ENCODE measurements around the gene PYGB.

PYGB gene

DNA sequence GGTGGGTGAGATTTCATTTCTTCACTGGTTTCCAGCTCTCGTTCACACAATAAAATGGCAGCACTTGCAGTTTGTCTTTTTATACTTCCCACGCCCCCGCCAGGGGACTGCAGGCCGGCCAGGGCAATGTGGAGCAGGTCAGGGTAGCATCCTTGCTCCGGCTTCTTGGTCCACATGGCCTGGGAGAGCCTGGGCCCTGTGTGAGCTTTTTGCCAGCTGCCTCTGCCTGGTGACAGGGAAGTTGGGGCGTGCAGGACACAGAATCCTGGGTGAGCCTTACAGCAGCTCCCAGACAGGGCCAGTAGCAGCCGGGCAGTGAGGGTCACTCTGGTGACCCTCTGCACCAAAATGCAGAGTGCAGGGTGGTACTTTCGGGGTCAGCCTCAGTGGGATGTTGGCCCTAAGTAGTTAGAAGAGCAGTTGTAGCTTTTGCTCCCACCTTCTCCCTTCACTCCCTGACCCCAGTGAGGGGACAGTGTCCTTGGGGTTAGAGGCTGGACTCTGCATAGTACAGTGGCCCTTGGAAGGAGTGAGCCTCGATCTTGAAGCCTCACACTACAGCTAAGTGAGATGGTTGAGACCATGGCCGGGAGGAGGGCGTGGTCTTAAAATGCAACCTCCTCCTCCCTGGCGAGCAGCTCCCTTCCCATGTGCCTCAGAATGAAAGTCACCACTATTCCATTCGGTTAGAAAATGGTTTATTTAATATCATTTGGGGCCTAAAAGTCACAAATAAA lies 23.8 kb downstream of the PYGB start:
- no peak for DNase-seq (ENCODE audit: low read depth, low spot score)

DNA sequence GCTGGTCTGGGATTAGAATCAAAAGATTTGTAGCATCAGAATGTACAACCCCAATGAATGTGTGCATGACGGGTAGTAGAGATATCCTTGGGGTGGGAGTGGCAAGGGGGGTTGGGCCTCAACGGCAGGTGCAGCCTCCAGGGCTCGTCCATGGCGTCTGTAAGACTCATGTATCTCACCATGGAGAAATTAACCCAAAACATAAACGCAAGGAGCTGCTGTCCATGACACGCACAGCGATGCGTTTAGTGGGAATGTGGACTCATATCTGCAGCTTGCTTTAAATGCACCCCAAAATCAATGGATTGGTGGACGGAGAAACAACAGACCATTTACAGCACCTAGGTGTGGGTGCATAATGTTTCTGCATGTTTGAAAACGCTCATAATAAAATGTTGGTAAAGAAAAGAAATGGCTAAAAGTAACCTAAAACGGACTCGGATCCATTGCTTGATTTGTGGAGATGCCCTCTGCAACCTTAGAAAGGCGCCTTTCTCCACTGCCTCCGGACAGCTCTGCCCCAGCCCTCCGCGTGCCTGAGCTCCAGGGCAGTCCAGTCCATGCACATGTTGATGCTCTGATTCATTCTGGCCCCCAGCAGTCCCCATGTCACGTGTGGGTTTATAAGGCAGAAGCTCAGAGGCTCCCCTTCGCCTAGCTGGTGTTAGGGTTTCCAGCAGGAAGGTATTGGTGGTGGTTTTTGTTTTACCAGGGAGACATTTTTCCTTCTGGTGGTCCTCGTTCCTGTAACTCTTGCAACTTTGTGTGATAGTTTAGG lies 24.5 kb downstream of the PYGB start:
- no peak for DNase-seq (ENCODE audit: low read depth, low spot score)

GRCh38 chr20:25273046-25273445 lies 25.2 kb downstream of the PYGB start:
- DNase-seq (ENCODE audit: low read depth, low spot score) = no peak

GRCh38 chr20:25273541-25274358 lies 25.9 kb downstream of the PYGB start:
- no peak for DNase-seq (ENCODE audit: low read depth, low spot score)

GRCh38 chr20:25274481-25274880 lies 26.6 kb downstream of the PYGB start:
- DNase-seq (ENCODE audit: low read depth, low spot score) = no peak

GRCh38 chr20:25274891-25275812 lies 27.3 kb downstream of the PYGB start:
- no peak for DNase-seq (ENCODE audit: low read depth, low spot score)

GRCh38 chr20:25275813-25276532 lies 28.1 kb downstream of the PYGB start:
- DNase-seq (ENCODE audit: low read depth, low spot score) = no peak

- no peak for DNase-seq (ENCODE audit: low read depth, low spot score)
Observed at GRCh38 chr20:25276533-25277050, 28.7 kb downstream of the PYGB start.

GRCh38 chr20:25277051-25277801 lies 29.3 kb downstream of the PYGB start:
- DNase-seq (ENCODE audit: low read depth, low spot score) = no peak

DNA sequence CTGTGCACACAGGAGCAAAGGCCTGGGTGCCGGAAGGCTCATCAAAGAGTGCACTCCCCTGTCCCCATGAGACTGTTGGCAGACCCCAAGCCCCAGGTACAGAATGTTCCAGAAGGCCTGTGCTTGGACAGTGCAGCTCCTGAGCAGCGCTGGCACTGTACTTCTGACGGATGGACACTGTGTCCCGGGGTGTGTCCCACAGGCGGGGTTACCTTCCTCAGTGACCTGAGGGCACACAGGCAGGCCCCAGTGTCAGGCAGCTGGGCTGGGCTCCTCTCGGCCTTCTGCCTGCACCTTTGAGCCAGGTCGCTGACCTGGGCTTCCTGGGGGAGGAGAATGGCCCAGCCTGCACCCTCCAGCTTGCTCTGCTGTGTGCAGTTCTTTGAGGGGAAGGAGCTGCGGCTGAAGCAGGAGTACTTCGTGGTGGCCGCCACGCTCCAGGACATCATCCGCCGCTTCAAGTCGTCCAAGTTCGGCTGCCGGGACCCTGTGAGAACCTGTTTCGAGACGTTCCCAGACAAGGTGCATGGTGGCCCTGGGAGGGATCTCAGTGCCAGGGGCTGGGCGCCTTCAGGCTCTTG lies 30.1 kb downstream of the PYGB start:
- DNase-seq (ENCODE audit: low read depth, low spot score) = no peak

- DNase-seq (ENCODE audit: low read depth, low spot score) = no peak
Observed at GRCh38 chr20:25278636-25279361, 30.9 kb downstream of the PYGB start.

GRCh38 chr20:25279403-25279802 lies 31.5 kb downstream of the PYGB start:
- DNase-seq (ENCODE audit: low read depth, low spot score) = no peak

DNA sequence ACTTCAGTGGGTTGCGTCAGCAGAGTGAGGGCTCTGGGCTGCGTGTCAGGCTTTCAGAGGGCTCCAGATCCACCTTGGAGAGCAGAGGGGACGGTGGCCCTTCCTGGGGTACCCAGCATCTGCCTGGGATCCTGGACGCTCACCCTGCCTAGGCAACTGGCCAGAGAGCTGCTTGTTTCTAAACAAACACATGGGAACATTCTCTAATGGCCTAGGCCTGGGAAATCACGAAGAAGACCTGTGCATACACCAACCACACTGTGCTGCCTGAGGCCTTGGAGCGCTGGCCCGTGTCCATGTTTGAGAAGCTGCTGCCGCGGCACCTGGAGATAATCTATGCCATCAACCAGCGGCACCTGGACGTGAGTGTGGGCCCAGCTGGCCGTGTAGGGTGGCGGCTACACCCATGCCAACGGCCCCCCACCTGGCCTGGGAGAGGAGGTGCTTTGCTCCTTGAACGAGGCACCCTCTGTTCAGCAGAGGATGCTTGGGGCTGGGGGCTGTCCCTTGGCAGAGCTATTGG lies 32.2 kb downstream of the PYGB start:
- no peak for DNase-seq (ENCODE audit: low read depth, low spot score)

DNA sequence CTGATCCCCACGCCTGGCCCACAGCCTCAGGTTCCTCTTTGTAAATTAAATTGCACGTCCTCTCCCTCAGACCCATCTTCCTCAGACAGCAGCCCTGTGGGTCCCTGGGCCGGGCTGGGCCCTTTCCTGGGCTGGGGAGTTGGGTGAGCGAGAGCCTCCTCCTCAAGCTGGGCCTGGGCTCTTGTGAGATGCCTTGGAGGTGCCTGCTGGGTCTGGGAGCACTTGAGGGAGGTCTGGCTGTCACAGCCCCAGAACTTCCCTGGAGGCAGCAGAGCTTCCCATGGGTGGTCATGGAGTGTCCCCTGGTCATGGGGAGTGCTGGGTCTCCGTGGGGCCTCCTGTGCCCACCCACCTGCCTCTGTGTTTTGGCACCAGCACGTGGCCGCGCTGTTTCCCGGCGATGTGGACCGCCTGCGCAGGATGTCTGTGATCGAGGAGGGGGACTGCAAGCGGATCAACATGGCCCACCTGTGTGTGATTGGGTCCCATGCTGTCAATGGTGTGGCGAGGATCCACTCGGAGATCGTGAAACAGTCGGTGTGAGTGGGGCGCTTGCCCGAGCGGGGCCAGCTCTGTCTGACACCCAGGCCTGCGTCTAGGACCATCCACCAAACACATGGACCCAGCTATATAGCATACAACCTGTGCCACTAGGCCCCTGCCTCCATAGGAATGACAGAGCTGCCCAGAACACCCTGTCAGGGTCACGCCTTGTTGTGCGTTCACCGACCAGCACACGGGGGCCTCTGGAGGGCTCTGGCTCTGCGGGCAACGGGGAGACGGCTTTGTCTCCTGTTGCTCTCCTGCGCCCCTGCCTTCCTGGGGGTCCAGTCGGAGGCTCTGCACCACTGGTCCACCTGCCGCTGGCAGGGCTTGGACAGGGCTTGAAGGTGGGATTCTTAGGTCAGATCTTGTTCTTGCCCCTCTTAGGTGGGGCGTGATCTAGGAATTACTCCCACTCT lies 33.0 kb downstream of the PYGB start:
- DNase-seq (ENCODE audit: low read depth, low spot score) = no peak

DNA sequence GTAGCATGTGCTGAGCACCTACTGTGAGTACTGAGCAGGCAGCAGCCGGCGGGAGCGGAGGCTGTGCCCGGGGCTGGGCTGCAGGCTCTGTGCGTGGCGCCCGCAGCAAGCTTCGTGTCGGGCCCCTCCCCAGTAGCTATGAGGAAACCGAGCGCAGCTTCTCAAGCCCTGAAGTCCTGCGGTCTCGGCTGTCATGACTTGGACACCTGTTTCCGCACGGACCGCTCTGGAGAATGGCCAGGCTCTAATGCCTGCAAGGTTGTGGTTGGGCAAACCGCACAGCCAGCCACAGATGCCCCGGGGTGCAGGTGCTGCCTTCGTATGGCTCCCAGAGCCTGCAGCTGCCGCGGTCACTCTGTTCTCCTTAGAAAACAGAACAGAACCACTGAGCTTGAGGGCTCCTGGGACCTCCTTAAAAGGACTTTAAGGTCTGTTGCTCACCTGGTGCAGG lies 33.7 kb downstream of the PYGB start:
- DNase-seq (ENCODE audit: low read depth, low spot score) = no peak

- DNase-seq (ENCODE audit: low read depth, low spot score) = no peak
Observed at GRCh38 chr20:25282034-25282781, 34.3 kb downstream of the PYGB start.
